ENCODE data around the gene SLC2A10. TPM values are rescaled to one million over a fixed set of nuclear protein-coding genes. Genes with fewer than 3 reads are reported as not detected.

SLC2A10 gene
- total RNA-seq, 1 experiment from 2014 or later = 4.2 TPM

DNA sequence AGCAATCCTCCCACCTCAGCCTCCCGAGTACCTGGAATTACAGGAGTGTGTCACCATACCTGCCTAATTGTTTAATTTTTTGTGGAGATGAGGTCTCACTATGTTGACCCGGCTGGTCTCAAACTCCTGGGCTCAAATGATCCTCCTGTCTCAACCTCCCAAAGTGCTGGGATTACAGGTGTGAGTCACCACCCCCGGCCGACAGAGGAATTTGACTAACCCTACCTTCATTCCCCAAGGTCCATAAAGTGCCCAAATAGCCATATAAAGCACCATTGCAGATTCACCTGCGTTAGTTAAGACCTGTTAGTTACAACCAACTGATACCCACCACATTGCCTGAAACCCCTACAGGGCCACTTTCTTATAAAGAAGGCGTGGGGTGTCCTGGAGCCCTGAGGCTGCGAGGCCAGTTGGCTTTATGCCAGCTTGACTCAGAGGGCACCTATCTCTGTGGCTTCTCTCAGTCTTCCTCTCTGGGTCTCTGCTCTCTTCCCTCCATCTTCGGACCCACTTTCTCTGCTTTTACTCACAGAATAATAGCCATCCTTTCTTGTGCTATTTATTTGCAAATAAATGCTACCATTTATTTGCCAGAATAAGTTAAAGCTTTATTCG is 65.6 kb downstream of the SLC2A10 start:
- ChIA-PET CTCF (interaction anchor here (0.7 kb wide), 1 partner anchor 137 kb away, joined by 4 read pairs; no protein-coding TSS in a partner anchor), POLR2A (no interaction called here)
- no TSS peak for BruUV-seq (replicated peaks)
- peaks cover 10% of the 10 kb centered on the region for H3K9me3 Mint-ChIP-seq (ENCODE audit: unreplicated experiment)
- no peaks in the 10 kb centered on the region for H3K4me1 Mint-ChIP-seq (ENCODE audit: low read depth, unreplicated experiment)
- Histone ChIP-seq H3K27me3 (replicated peaks; ENCODE audit: control insufficient read depth, insufficient read depth, low read length) (peaks cover 1% of the 10 kb centered on the region; the same call in 1 of the 2 replicates), H3K4me3 (ENCODE audit: low read depth, low read length) (no peak overlapping the region), H3K4me1 (no peaks in the 10 kb centered on the region), H3K9me3 (peaks cover 8% of the 10 kb centered on the region; the same call in 1 of the 2 replicates), H3K36me3 (ENCODE audit: control insufficient read depth, insufficient read depth, low read length) (no peaks in the 10 kb centered on the region)
- H3K4me3 Mint-ChIP-seq (ENCODE audit: unreplicated experiment) = no peak overlapping the region
- DNase-seq = no peak
- TF ChIP-seq CTCF (IDR thresholded peaks at IDR 0.05; ENCODE audit: insufficient read depth in 1 of 2, low read depth in 1 of 2, low read length in 1 of 2, severe bottlenecking in 1 of 2, unreplicated experiment in 1 of 2) = no peak
- H3K27me3 Mint-ChIP-seq (ENCODE audit: insufficient read depth, unreplicated experiment) = peaks cover 19% of the 10 kb centered on the region
- intact Hi-C loops (cut with micrococcal nuclease; ENCODE audit: unreplicated experiment) = no loop called here
- no peaks in the 10 kb centered on the region for H3K36me3 Mint-ChIP-seq (ENCODE audit: insufficient read depth, unreplicated experiment)
- H3K27ac Mint-ChIP-seq (ENCODE audit: unreplicated experiment) = no peak overlapping the region

GRCh38 chr20:46775806-46776205 is 66.4 kb downstream of the SLC2A10 start:
- Histone ChIP-seq H3K4me3 (ENCODE audit: low read depth, low read length) (no peak overlapping the region), H3K9me3 (peaks cover 8% of the 10 kb centered on the region; the same call in 1 of the 2 replicates), H3K27me3 (replicated peaks; ENCODE audit: control insufficient read depth, insufficient read depth, low read length) (peaks cover 1% of the 10 kb centered on the region; the same call in 1 of the 2 replicates), H3K36me3 (ENCODE audit: control insufficient read depth, insufficient read depth, low read length) (no peaks in the 10 kb centered on the region), H3K4me1 (no peaks in the 10 kb centered on the region)
- DNase-seq = no peak
- peaks cover 14% of the 10 kb centered on the region for H3K27me3 Mint-ChIP-seq (ENCODE audit: insufficient read depth, unreplicated experiment)
- POLR2A ChIA-PET = no interaction called here
- H3K36me3 Mint-ChIP-seq (ENCODE audit: insufficient read depth, unreplicated experiment) = no peaks in the 10 kb centered on the region
- BruUV-seq (replicated peaks) = no TSS peak
- H3K27ac Mint-ChIP-seq (ENCODE audit: unreplicated experiment) = no peak overlapping the region
- H3K4me3 Mint-ChIP-seq (ENCODE audit: unreplicated experiment) = no peak overlapping the region
- no peak for TF ChIP-seq CTCF (IDR thresholded peaks at IDR 0.05; ENCODE audit: insufficient read depth in 1 of 2, low read depth in 1 of 2, low read length in 1 of 2, severe bottlenecking in 1 of 2, unreplicated experiment in 1 of 2)
- no peaks in the 10 kb centered on the region for H3K4me1 Mint-ChIP-seq (ENCODE audit: low read depth, unreplicated experiment)
- intact Hi-C loops (cut with micrococcal nuclease; ENCODE audit: unreplicated experiment) = no loop called here
- peaks cover 10% of the 10 kb centered on the region for H3K9me3 Mint-ChIP-seq (ENCODE audit: unreplicated experiment)
- CTCF ChIA-PET = no interaction called here

GRCh38 chr20:46777331-46777730 is 67.9 kb downstream of the SLC2A10 start:
- no peak overlapping the region for H3K4me3 ChIP-seq (ENCODE audit: low read depth, low read length)
- no peaks in the 10 kb centered on the region for H3K4me1 ChIP-seq
- H3K27ac Mint-ChIP-seq (ENCODE audit: unreplicated experiment) = no peak overlapping the region
- peaks cover 8% of the 10 kb centered on the region; the same call in 1 of the 2 replicates for H3K9me3 ChIP-seq
- H3K4me1 Mint-ChIP-seq (ENCODE audit: low read depth, unreplicated experiment) = no peaks in the 10 kb centered on the region
- peaks cover 14% of the 10 kb centered on the region for H3K27me3 Mint-ChIP-seq (ENCODE audit: insufficient read depth, unreplicated experiment)
- BruUV-seq (replicated peaks) = no TSS peak
- DNase-seq = no peak
- POLR2A ChIA-PET = no interaction called here
- no peaks in the 10 kb centered on the region for H3K36me3 ChIP-seq (ENCODE audit: control insufficient read depth, insufficient read depth, low read length)
- no peaks in the 10 kb centered on the region for H3K36me3 Mint-ChIP-seq (ENCODE audit: insufficient read depth, unreplicated experiment)
- CTCF ChIA-PET = interaction anchor here (0.5 to 0.7 kb wide), 2 partner anchors 37 to 357 kb away, joined by 3 to 5 read pairs; no protein-coding TSS in a partner anchor
- H3K4me3 Mint-ChIP-seq (ENCODE audit: unreplicated experiment) = no peak overlapping the region
- peaks cover 10% of the 10 kb centered on the region for H3K9me3 Mint-ChIP-seq (ENCODE audit: unreplicated experiment)
- peaks cover 1% of the 10 kb centered on the region; the same call in 1 of the 2 replicates for H3K27me3 ChIP-seq (replicated peaks; ENCODE audit: control insufficient read depth, insufficient read depth, low read length)
- intact Hi-C loops (cut with micrococcal nuclease; ENCODE audit: unreplicated experiment) = no loop called here
- no peak for TF ChIP-seq CTCF (IDR thresholded peaks at IDR 0.05; ENCODE audit: insufficient read depth in 1 of 2, low read depth in 1 of 2, low read length in 1 of 2, severe bottlenecking in 1 of 2, unreplicated experiment in 1 of 2)
